Activated CD8-positive, alpha-beta T cell treated with anti-CD3 and anti-CD28 coated beads for 36 hours (primary cell): ENCODE measurements around the gene IGFLR1. TPM values are rescaled to one million over a fixed set of nuclear protein-coding genes. Genes with fewer than 3 reads are reported as not detected.
A peak's percentile ranks its signal among the peaks of the same experiment; 100 is the strongest.

ENCODE experiments used
- ATAC-seq: fragments of 200-7000 bp; cut with Tn5 transposase; one replicate; pipeline ENCODE4 v1.10.0; 2021; ENCODE audit warnings: mild to moderate bottlenecking, moderate library complexity
- CTCF ChIA-PET: fragments of 350-600 bp; sonication (Branson Sonifier 250); formaldehyde crosslinking; loops from one replicate; lab custom pipeline; 2021; ENCODE audit warnings: antibody characterized with exemption; lab: Charles Lee
- POLR2A ChIA-PET: fragments of 350-600 bp; sonication (Branson Sonifier 250); formaldehyde crosslinking; loops from one replicate; lab custom pipeline; 2021; ENCODE audit warnings: antibody characterized with exemption; lab: Charles Lee
- DNase-seq: peaks from one replicate; pipeline ENCODE4 v3.0.0-alpha.2; 2020
- H3K27ac Mint-ChIP-seq: one replicate; pipeline ENCODE4 v1.8.0; 2021; ENCODE audit warnings: mild to moderate bottlenecking, mixed read lengths
- H3K27me3 Mint-ChIP-seq: one replicate; pipeline ENCODE4 v1.8.0; 2021; ENCODE audit warnings: mixed read lengths
- H3K36me3 Mint-ChIP-seq: one replicate; pipeline ENCODE4 v1.8.0; 2021; ENCODE audit warnings: low read depth, mixed read lengths
- H3K4me1 Mint-ChIP-seq: one replicate; pipeline ENCODE4 v1.8.0; 2021; ENCODE audit warnings: low read depth, mixed read lengths
- H3K4me3 Mint-ChIP-seq: one replicate; pipeline ENCODE4 v1.8.0; 2021; ENCODE audit warnings: mild to moderate bottlenecking, moderate library complexity, mixed read lengths
- H3K9me3 Mint-ChIP-seq: one replicate; pipeline ENCODE4 v1.8.0; 2021; ENCODE audit warnings: mixed read lengths
- CTCF ChIP-seq: fragments of 200-600 bp; IDR thresholded peaks from one replicate; pipeline ENCODE4 v1.8.0; 2022; ENCODE audit warnings: antibody characterized with exemption, mild to moderate bottlenecking
- intact Hi-C: fragments of 100-400 bp; cut with micrococcal nuclease; formaldehyde crosslinking; loops from one replicate; pipeline ENCODE4 v1.10.0; 2022
- total RNA-seq, 2 experiments: library from RNA; stranded (reverse); gene quantifications; one replicate each; pipeline ENCODE4 v1.2.3, GENCODE V29; 2021

Gene IGFLR1
- total RNA-seq, 2 experiments from 2014 or later, result 140 to 143 TPM

GRCh38 chr19:35738021-35738886, 4.0 kb downstream of the IGFLR1 start:
- no peak for ATAC-seq
- Mint-ChIP-seq H3K27me3 (no peaks in the 10 kb centered on the region), H3K4me3 (peak overlapping the region; percentile 87), H3K4me1 (peaks cover 17% of the 10 kb centered on the region), H3K27ac (peak overlapping the region; percentile 66), H3K36me3 (peaks cover 50% of the 10 kb centered on the region), H3K9me3 (no peaks in the 10 kb centered on the region)
- DNase-seq, result no peak
- POLR2A ChIA-PET, result interaction anchor here (1.0 to 5.6 kb wide), 7 partner anchors 9 to 28 kb away, joined by 3 to 105 read pairs (median 6); partner anchors contain the start of genes KMT2B and LIN37
- intact Hi-C loops, result loop anchor here (5.0 kb wide), 1 partner anchor 46 kb away; no protein-coding TSS in a partner anchor
- TF ChIP-seq CTCF, result no peak
- CTCF ChIA-PET, result interaction anchor here (1.6 to 3.1 kb wide), 3 partner anchors 41 to 82 kb away, joined by 6 to 15 read pairs (median 9); no protein-coding TSS in a partner anchor

GRCh38 chr19:35736913-35737886, 5.1 kb downstream of the IGFLR1 start:
- peak overlapping the region; percentile 77 for H3K27ac Mint-ChIP-seq
- H3K9me3 Mint-ChIP-seq, result no peaks in the 10 kb centered on the region
- peaks cover 42% of the 10 kb centered on the region for H3K36me3 Mint-ChIP-seq
- no peaks in the 10 kb centered on the region for H3K27me3 Mint-ChIP-seq
- H3K4me1 Mint-ChIP-seq, result peaks cover 11% of the 10 kb centered on the region
- no peak overlapping the region for H3K4me3 Mint-ChIP-seq
- DNase-seq, result peak; percentile 64
- ChIA-PET POLR2A (interaction anchor here (0.5 to 5.6 kb wide), 10 partner anchors 8 to 119 kb away, joined by 3 to 105 read pairs (median 4); partner anchors contain the start of genes KIRREL2, KMT2B and PSENEN), CTCF (interaction anchor here (0.6 to 1.6 kb wide), 7 partner anchors 8 to 82 kb away, joined by 3 to 9 read pairs (median 4); partner anchors contain the start of genes LIN37, PSENEN and U2AF1L4)
- TF ChIP-seq CTCF, result peak; percentile 25
- ATAC-seq, result no peak
- intact Hi-C loops, result loop anchor here (5.0 kb wide), 1 partner anchor 45 kb away; no protein-coding TSS in a partner anchor

GRCh38 chr19:35734889-35735288, 7.4 kb downstream of the IGFLR1 start:
- ATAC-seq (no peak), DNase-seq (no peak)
- no peak for TF ChIP-seq CTCF
- Mint-ChIP-seq H3K4me3 (no peak overlapping the region), H3K9me3 (no peaks in the 10 kb centered on the region), H3K27ac (peak overlapping the region; percentile 64), H3K4me1 (peaks cover 13% of the 10 kb centered on the region), H3K27me3 (no peaks in the 10 kb centered on the region), H3K36me3 (peaks cover 42% of the 10 kb centered on the region)
- ChIA-PET CTCF (no interaction called here), POLR2A (interaction anchor here (0.7 to 5.6 kb wide), 3 partner anchors 10 to 22 kb away, joined by 3 to 105 read pairs (median 4); partner anchors contain the start of genes KMT2B and U2AF1L4)
- intact Hi-C loops, result loop anchor here (5.0 kb wide), 1 partner anchor 43 kb away; no protein-coding TSS in a partner anchor

- TF ChIP-seq CTCF, result no peak
- ATAC-seq (no peak), DNase-seq (no peak)
- intact Hi-C loops, result no loop called here
- Mint-ChIP-seq H3K27ac (peak overlapping the region; percentile 64), H3K4me3 (no peak overlapping the region), H3K9me3 (no peaks in the 10 kb centered on the region), H3K4me1 (peaks cover 11% of the 10 kb centered on the region), H3K36me3 (peaks cover 48% of the 10 kb centered on the region), H3K27me3 (no peaks in the 10 kb centered on the region)
- ChIA-PET CTCF (no interaction called here), POLR2A (interaction anchor here (1.7 to 5.6 kb wide), 2 partner anchors 12 to 19 kb away, joined by 4 to 105 read pairs; partner anchors contain the start of gene KMT2B)
These were observed 8.0 kb downstream of the IGFLR1 start for GRCh38 chr19:35734273-35734672.
